ENCODE data around the gene MBNL2.

- no peak for TF ChIP-seq CTCF (IDR thresholded peaks at IDR 0.05; ENCODE audit: insufficient read depth, low read length, poor library complexity, severe bottlenecking)
- no peak for TF ChIP-seq EZH2phosphoT487 (conservative IDR thresholded peaks at IDR 0.05; ENCODE audit: low read length)
Measured at GRCh38 chr13:97431171-97431764, 209.1 kb downstream of the MBNL2 start.
